Vagina (tissue), 2 donors: ENCODE measurements around the gene LY86.

Source experiments
- CTCF ChIP-seq, 3 experiments: fragments of 450-650 bp in 2 of 3; fragments of 200-600 bp in 1 of 3; sonication (generic) in 1 of 3; IDR thresholded peaks; one replicate each; pipeline ENCODE4 v1.5.1; 2017 to 2019; ENCODE audit warnings: antibody characterized with exemption in 3 of 3, mild to moderate bottlenecking in 2 of 3, moderate library complexity in 2 of 3
- POLR2A ChIP-seq, 2 donors: fragments of 450-650 bp; IDR thresholded peaks; one replicate each; pipeline ENCODE4 v1.6.1; 2017; ENCODE audit warnings: antibody characterized with exemption in 2 of 2, mild to moderate bottlenecking in 2 of 2, moderate library complexity in 2 of 2

- TF ChIP-seq CTCF (IDR thresholded peaks at IDR 0.05) = no peak
- no peak for TF ChIP-seq POLR2A (IDR thresholded peaks at IDR 0.05)
Observed at GRCh38 chr6:6694825-6695624, 106.5 kb downstream of the LY86 start.
